ENCODE measurements around the gene TEP1.

GRCh38 chr14:20347747-20348146 is 65.6 kb downstream of the TEP1 start:
- TF ChIP-seq EZH2 (IDR thresholded peaks at IDR 0.05; ENCODE audit: insufficient read depth, poor library complexity, severe bottlenecking), result no peak
- TF ChIP-seq EZH2phosphoT487 (IDR thresholded peaks at IDR 0.05; ENCODE audit: insufficient read depth, low read depth), result no peak

Measured in GM23248 (cell line).